Activated CD4-positive, CD25-positive, alpha-beta regulatory T cell treated with anti-CD3 and anti-CD28 coated beads, Interleukin-2, amount 50 U/mL, for 72 hours (primary cell): ENCODE measurements around the gene PARD3.

ENCODE experiments used
- DNase-seq: peaks from one replicate; pipeline ENCODE4 v3.0.0; 2021

Gene PARD3

GRCh38 chr10:34232481-34232880 is 582.6 kb downstream of the PARD3 start:
- DNase-seq, result no peak

- no peak for DNase-seq
These were observed 583.5 kb downstream of the PARD3 start for GRCh38 chr10:34231441-34232180.

- DNase-seq, result no peak
These were observed 585.2 kb downstream of the PARD3 start for GRCh38 chr10:34229917-34230316.

GRCh38 chr10:34228066-34228465 is 587.0 kb downstream of the PARD3 start:
- no peak for DNase-seq

- DNase-seq, result no peak
These were observed 590.5 kb downstream of the PARD3 start for GRCh38 chr10:34224639-34225038.

GRCh38 chr10:34223658-34224057 is 591.4 kb downstream of the PARD3 start:
- DNase-seq, result no peak

- DNase-seq, result no peak
These were observed 592.7 kb downstream of the PARD3 start for GRCh38 chr10:34222359-34222758.

- DNase-seq, result no peak
These were observed 595.1 kb downstream of the PARD3 start for GRCh38 chr10:34219753-34220548.

GRCh38 chr10:34217524-34217923 is 597.6 kb downstream of the PARD3 start:
- no peak for DNase-seq

GRCh38 chr10:34216348-34216945 is 598.6 kb downstream of the PARD3 start:
- DNase-seq, result no peak

- no peak for DNase-seq
These were observed 601.3 kb downstream of the PARD3 start for GRCh38 chr10:34213805-34214197.

GRCh38 chr10:34213193-34213804 is 601.8 kb downstream of the PARD3 start:
- no peak for DNase-seq

- no peak for DNase-seq
These were observed 607.8 kb downstream of the PARD3 start for GRCh38 chr10:34207343-34207742.

GRCh38 chr10:34206935-34207268 is 608.2 kb downstream of the PARD3 start:
- no peak for DNase-seq

- DNase-seq, result no peak
These were observed 608.8 kb downstream of the PARD3 start for GRCh38 chr10:34206078-34206934.

GRCh38 chr10:34205452-34205851 is 609.6 kb downstream of the PARD3 start:
- no peak for DNase-seq

GRCh38 chr10:34203966-34204630 is 611.0 kb downstream of the PARD3 start:
- DNase-seq, result no peak

GRCh38 chr10:34200355-34200901 is 614.7 kb downstream of the PARD3 start:
- DNase-seq, result no peak

- DNase-seq, result no peak
These were observed 616.1 kb downstream of the PARD3 start for GRCh38 chr10:34198953-34199352.

GRCh38 chr10:34196058-34196433 is 619.0 kb downstream of the PARD3 start:
- DNase-seq, result no peak

GRCh38 chr10:34195364-34196057 is 619.6 kb downstream of the PARD3 start:
- no peak for DNase-seq
